Mesenchymal stem cell (in vitro differentiated cells and primary cell): Measurements from ENCODE around the gene NVL.

Source experiments
- DNase-seq: peaks from one replicate; pipeline ENCODE4 v3.0.0-alpha.2; 2013
- H2AFZ ChIP-seq: one replicate; pipeline ENCODE4 v1.6.1; 2013; ENCODE audit warnings: low read depth, mild to moderate bottlenecking, control low read depth, inconsistent platforms, low read length, moderate library complexity
- H2AK5ac ChIP-seq: 2 replicates; pipeline ENCODE4 v1.6.1; 2013; ENCODE audit warnings: low read length, moderate library complexity, mild to moderate bottlenecking, inconsistent platforms; ENCODE audit not compliant: severe bottlenecking
- H2BK120ac ChIP-seq: one replicate; pipeline ENCODE4 v1.6.1; 2013; ENCODE audit warnings: low read depth, mild to moderate bottlenecking, inconsistent platforms, low read length, moderate library complexity
- H2BK12ac ChIP-seq, 2 experiments: one replicate each; pipeline ENCODE4 v1.6.1; 2013; ENCODE audit warnings: inconsistent platforms in 2 of 2, low read length in 2 of 2, mild to moderate bottlenecking in 2 of 2, moderate library complexity in 2 of 2, control low read depth in 1 of 2
- H2BK15ac ChIP-seq: one replicate; pipeline ENCODE4 v1.6.1; 2013; ENCODE audit warnings: mild to moderate bottlenecking, low read depth, inconsistent platforms; ENCODE audit not compliant: poor library complexity, severe bottlenecking
- H2BK5ac ChIP-seq: 2 replicates; pipeline ENCODE4 v1.6.1; 2013; ENCODE audit warnings: low read depth, mild to moderate bottlenecking, low read length, control low read depth, inconsistent platforms; ENCODE audit not compliant: poor library complexity, severe bottlenecking
- H3K14ac ChIP-seq, 2 experiments: one replicate each; pipeline ENCODE4 v1.6.1; 2013; ENCODE audit warnings: inconsistent platforms in 2 of 2, low read length in 2 of 2, control low read depth in 1 of 2, mild to moderate bottlenecking in 1 of 2, moderate library complexity in 1 of 2
- H3K18ac ChIP-seq, 2 experiments: one replicate each; pipeline ENCODE4 v1.6.1; 2013; ENCODE audit warnings: inconsistent platforms in 2 of 2, low read length in 2 of 2, control low read depth in 1 of 2, low read depth in 1 of 2, mild to moderate bottlenecking in 1 of 2
- H3K23ac ChIP-seq, 2 experiments: one replicate each; pipeline ENCODE4 v1.6.1; 2013; ENCODE audit warnings: inconsistent platforms in 2 of 2, low read length in 2 of 2, mild to moderate bottlenecking in 2 of 2, moderate library complexity in 2 of 2, control low read depth in 1 of 2
- H3K27ac ChIP-seq: 2 replicates; pipeline ENCODE4 v1.5.1; 2013; ENCODE audit warnings: mild to moderate bottlenecking, moderate library complexity, low read length, control low read depth, inconsistent platforms; ENCODE audit not compliant: poor library complexity, severe bottlenecking
- H3K27me3 ChIP-seq, 2 experiments: 2 replicates each; pipeline versions ENCODE4 v1.6.1 to v1.7.0; 2013; ENCODE audit warnings: low read length in 2 of 2, mild to moderate bottlenecking in 2 of 2, moderate library complexity in 2 of 2, control low read depth in 1 of 2, inconsistent platforms in 1 of 2; ENCODE audit not compliant: control insufficient read depth in 1 of 2, insufficient read depth in 1 of 2
- H3K36me3 ChIP-seq, 2 experiments: 2 replicates each; pipeline versions ENCODE4 v1.6.1 to v1.7.0; 2013; ENCODE audit warnings: low read length in 2 of 2, control low read depth in 1 of 2, inconsistent platforms in 1 of 2, low read depth in 1 of 2, mild to moderate bottlenecking in 1 of 2; ENCODE audit not compliant: insufficient read depth in 2 of 2, control insufficient read depth in 1 of 2
- H3K4ac ChIP-seq, 2 experiments: one replicate each; pipeline ENCODE4 v1.6.1; 2013; ENCODE audit warnings: inconsistent platforms in 2 of 2, low read length in 2 of 2, mild to moderate bottlenecking in 2 of 2, moderate library complexity in 2 of 2, control low read depth in 1 of 2, low read depth in 1 of 2
- H3K4me1 ChIP-seq: 2 replicates; pipeline ENCODE4 v1.6.1; 2013; ENCODE audit warnings: low read depth, low read length, control low read depth; ENCODE audit not compliant: control insufficient read depth, insufficient read depth
- H3K4me2 ChIP-seq: 2 replicates; pipeline ENCODE4 v1.6.1; 2013; ENCODE audit warnings: low read length, mild to moderate bottlenecking, inconsistent platforms; ENCODE audit not compliant: poor library complexity, severe bottlenecking
- H3K4me3 ChIP-seq, 2 experiments: 2 replicates each; pipeline versions ENCODE4 v1.5.1 to v1.7.0; 2013; ENCODE audit warnings: low read length in 2 of 2, mild to moderate bottlenecking in 2 of 2, control low read depth in 1 of 2, low read depth in 1 of 2; ENCODE audit not compliant: insufficient read depth in 1 of 2
- H3K79me1 ChIP-seq: replicated peaks from 2 replicates; pipeline ENCODE4 v1.6.1; 2013; ENCODE audit warnings: mild to moderate bottlenecking, control low read depth, low read length, inconsistent platforms; ENCODE audit not compliant: poor library complexity, severe bottlenecking
- H3K9ac ChIP-seq: 2 replicates; pipeline ENCODE4 v1.7.0; 2013; ENCODE audit warnings: mild to moderate bottlenecking, low read length, moderate library complexity
- H3K9me3 ChIP-seq: 2 replicates; pipeline ENCODE4 v1.7.0; 2013; ENCODE audit warnings: mild to moderate bottlenecking, low read length; ENCODE audit not compliant: control insufficient read depth
- H4K8ac ChIP-seq: one replicate; pipeline ENCODE4 v1.6.1; 2013; ENCODE audit warnings: inconsistent platforms, mild to moderate bottlenecking, low read length, moderate library complexity
- H4K91ac ChIP-seq: one replicate; pipeline ENCODE4 v1.6.1; 2013; ENCODE audit warnings: mild to moderate bottlenecking, low read length, inconsistent platforms
- WGBS: methylation state at CpG from one replicate; pipeline ENCODE4 v1.1.7; 2013; ENCODE audit warnings: mixed read lengths; 5-methylcytosine and 5-hydroxymethylcytosine counted together

The NVL gene

DNA sequence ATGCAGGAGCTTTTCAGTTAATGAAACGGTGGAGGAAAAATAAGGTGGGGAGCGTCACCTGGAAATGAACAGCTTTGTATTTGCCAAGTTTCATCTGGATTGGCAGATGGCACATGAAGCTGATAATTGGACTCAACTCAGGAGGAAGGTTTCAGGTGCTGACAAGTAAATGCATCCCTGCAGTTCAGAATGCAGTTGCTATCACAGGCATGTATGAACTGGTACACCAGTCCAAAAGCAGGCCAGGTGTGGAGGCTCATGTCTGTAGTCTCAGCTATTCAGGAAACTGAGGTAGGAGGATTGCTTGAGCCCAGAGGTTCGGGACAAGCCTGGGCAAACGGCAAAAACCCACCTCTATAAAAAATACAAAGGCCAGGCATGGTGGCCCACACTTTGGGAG lies 131.4 kb downstream of the NVL start:
- H2AK5ac ChIP-seq: no peak overlapping the region
- no peak overlapping the region for H2BK5ac ChIP-seq
- no peak overlapping the region for H4K91ac ChIP-seq
- H2BK12ac ChIP-seq: no peak overlapping the region
- H3K79me1 ChIP-seq: peaks cover 5% of the 10 kb centered on the region
- H2BK15ac ChIP-seq: no peak overlapping the region
- DNase-seq: no peak
- H3K4me2 ChIP-seq: no peak overlapping the region
- H4K8ac ChIP-seq: no peak overlapping the region
- H3K23ac ChIP-seq: no peak overlapping the region
- no peak overlapping the region for H3K14ac ChIP-seq
- no peak overlapping the region for H2BK120ac ChIP-seq
- H3K4ac ChIP-seq: no peak overlapping the region
- H3K18ac ChIP-seq: no peak overlapping the region
- 87% methylated on average over 4 of the region's 4 CpGs for WGBS
- H3K36me3 ChIP-seq: peaks cover 13 to 14% of the 10 kb centered on the region in 2 experiments
- H3K4me3 ChIP-seq: no peak overlapping the region
- no peak overlapping the region for H2AFZ ChIP-seq
- peaks cover 11% of the 10 kb centered on the region for H3K4me1 ChIP-seq
- no peaks in the 10 kb centered on the region for H3K9me3 ChIP-seq
- H3K27ac ChIP-seq: no peak overlapping the region
- H3K27me3 ChIP-seq: no peaks in the 10 kb centered on the region
- no peak overlapping the region for H3K9ac ChIP-seq

- H3K36me3 ChIP-seq: peaks cover 19 to 29% of the 10 kb centered on the region in 2 experiments
- peak overlapping the region; percentile 5 for H3K9ac ChIP-seq
- H2AFZ ChIP-seq: no peak overlapping the region
- no peak overlapping the region for H4K91ac ChIP-seq
- H3K4ac ChIP-seq: no peak overlapping the region
- H3K4me3 ChIP-seq: no peak overlapping the region
- no peak overlapping the region for H3K23ac ChIP-seq
- no peak overlapping the region for H2BK120ac ChIP-seq
- H3K4me1 ChIP-seq: peaks cover 6% of the 10 kb centered on the region
- DNase-seq: no peak
- 89% methylated on average over 5 of the region's 5 CpGs for WGBS
- H3K79me1 ChIP-seq: peaks cover 7% of the 10 kb centered on the region
- no peak overlapping the region for H2BK15ac ChIP-seq
- H3K14ac ChIP-seq: no peak overlapping the region
- no peak overlapping the region for H2BK5ac ChIP-seq
- H2BK12ac ChIP-seq: no peak overlapping the region
- H3K4me2 ChIP-seq: no peak overlapping the region
- no peak overlapping the region for H4K8ac ChIP-seq
- H3K18ac ChIP-seq: no peak overlapping the region
- H3K27me3 ChIP-seq: no peaks in the 10 kb centered on the region
- no peak overlapping the region for H3K27ac ChIP-seq
- no peak overlapping the region for H2AK5ac ChIP-seq
- no peaks in the 10 kb centered on the region for H3K9me3 ChIP-seq
Observed at GRCh38 chr1:224196813-224197600, 133.0 kb downstream of the NVL start.

GRCh38 chr1:224193319-224193966 lies 136.5 kb downstream of the NVL start:
- H2BK5ac ChIP-seq: no peak overlapping the region
- H3K36me3 ChIP-seq: peaks cover 22 to 43% of the 10 kb centered on the region in 2 experiments
- no peak overlapping the region for H2AFZ ChIP-seq
- H4K91ac ChIP-seq: no peak overlapping the region
- no peaks in the 10 kb centered on the region for H3K4me1 ChIP-seq
- H3K4me2 ChIP-seq: no peak overlapping the region
- no peak overlapping the region for H3K9ac ChIP-seq
- no peak for DNase-seq
- no peak overlapping the region for H3K4ac ChIP-seq
- H4K8ac ChIP-seq: no peak overlapping the region
- H2BK15ac ChIP-seq: no peak overlapping the region
- H3K14ac ChIP-seq: no peak overlapping the region
- no peak overlapping the region for H3K23ac ChIP-seq
- no peak overlapping the region for H3K18ac ChIP-seq
- H3K79me1 ChIP-seq: peaks cover 7% of the 10 kb centered on the region
- no peak overlapping the region for H3K4me3 ChIP-seq
- H2BK12ac ChIP-seq: no peak overlapping the region
- no peak overlapping the region for H2AK5ac ChIP-seq
- H3K27me3 ChIP-seq: no peaks in the 10 kb centered on the region
- 96% methylated on average over 6 of the region's 8 CpGs for WGBS
- no peak overlapping the region for H2BK120ac ChIP-seq
- no peaks in the 10 kb centered on the region for H3K9me3 ChIP-seq
- no peak overlapping the region for H3K27ac ChIP-seq

- Histone ChIP-seq H2AK5ac (no peak overlapping the region), H2BK5ac (no peak overlapping the region), H2BK12ac (no peak overlapping the region), H3K14ac (no peak overlapping the region), H3K9me3 (no peaks in the 10 kb centered on the region), H3K18ac (no peak overlapping the region), H3K9ac (no peak overlapping the region), H3K4me2 (no peak overlapping the region), H3K4me1 (no peaks in the 10 kb centered on the region), H4K91ac (no peak overlapping the region), H3K36me3 (peaks cover 22 to 45% of the 10 kb centered on the region in 2 experiments), H2BK120ac (no peak overlapping the region), H3K79me1 (peaks cover 5% of the 10 kb centered on the region), H3K4me3 (no peak overlapping the region), H2AFZ (no peak overlapping the region), H2BK15ac (no peak overlapping the region), H3K4ac (no peak overlapping the region), H3K27me3 (no peaks in the 10 kb centered on the region), H3K27ac (no peak overlapping the region), H4K8ac (no peak overlapping the region), H3K23ac (no peak overlapping the region)
- WGBS: 82% methylated on average over 4 of the region's 5 CpGs
- no peak for DNase-seq
Observed at GRCh38 chr1:224192082-224192788, 137.7 kb downstream of the NVL start.
